Stomach (tissue), 4 donors: ENCODE measurements around the gene CTIF.

ENCODE experiments used
- CTCF ChIP-seq, 7 experiments: fragments of 450-650 bp in 4 of 7; fragments of 200-600 bp in 3 of 7; sonication (generic) in 3 of 7; IDR thresholded peaks; one replicate each; pipeline ENCODE4 v1.5.1; 2016 to 2019; ENCODE audit warnings: antibody characterized with exemption in 7 of 7, control low read depth in 2 of 7, mild to moderate bottlenecking in 1 of 7
- EP300 ChIP-seq: sonication (generic); formaldehyde crosslinking; IDR thresholded peaks from one replicate; pipeline ENCODE4 v1.6.1; 2017; ENCODE audit warnings: antibody characterized with exemption

GRCh38 chr18:48615566-48616401 is 77.0 kb downstream of the CTIF start:
- TF ChIP-seq EP300 (no peak), CTCF (IDR thresholded peaks at IDR 0.05) (no peak)
